Hypothalamus (tissue), 51 donors: ENCODE data around the gene ZDHHC15.
A peak's percentile ranks its signal among the peaks of the same experiment; 100 is the strongest.
"Not testable (repeated sequence)": the region's sequence is repeated elsewhere in the genome, so short reads cannot be mapped to it uniquely, and the experiment has no call there.

ENCODE experiments used
- DNase-seq, 51 donors: peaks; one replicate each; lab custom pipeline; 2025; lab: John Stamatoyannopoulos, UW

Gene ZDHHC15

GRCh38 chrX:75522565-75523431 is at the start of gene ZDHHC15:
Gene ZDHHC15, minus strand, starts transcription at chrX:75523037. Its CDS starts 13 bp downstream, at chrX:75523024.
- DNase-seq, result peak in 47 of 51 donors; percentile 0 to 75 (median 32)

- not testable (repeated sequence) for DNase-seq
Observed at GRCh38 chrX:75560544-75560943, 37.7 kb upstream of the ZDHHC15 start.

GRCh38 chrX:75547783-75548182 is 24.9 kb upstream of the ZDHHC15 start:
- DNase-seq, result peak in 18 of 51 donors; percentile 0 to 15 (median 1)

GRCh38 chrX:75546724-75547511 is 24.1 kb upstream of the ZDHHC15 start:
- no peak for DNase-seq

GRCh38 chrX:75544786-75545185 is 21.9 kb upstream of the ZDHHC15 start:
- DNase-seq, result no peak

- DNase-seq, result no peak
Observed at GRCh38 chrX:75483933-75484332, 38.9 kb downstream of the ZDHHC15 start.

GRCh38 chrX:75461780-75462179 is 61.1 kb downstream of the ZDHHC15 start:
- DNase-seq, result not testable (repeated sequence)

GRCh38 chrX:75421688-75422230 is 101.1 kb downstream of the ZDHHC15 start:
- no peak for DNase-seq

GRCh38 chrX:75407153-75407552 is 115.7 kb downstream of the ZDHHC15 start:
- not testable (repeated sequence) for DNase-seq

GRCh38 chrX:75390470-75390869 is 132.4 kb downstream of the ZDHHC15 start:
- no peak for DNase-seq

- no peak for DNase-seq
Observed at GRCh38 chrX:75369721-75370120, 153.1 kb downstream of the ZDHHC15 start.

GRCh38 chrX:75366861-75367260 is 156.0 kb downstream of the ZDHHC15 start:
- DNase-seq, result no peak

- DNase-seq, result no peak
Observed at GRCh38 chrX:75365243-75365975, 157.4 kb downstream of the ZDHHC15 start.

GRCh38 chrX:75361788-75362187 is 161.0 kb downstream of the ZDHHC15 start:
- no peak for DNase-seq

- not testable (repeated sequence) for DNase-seq
Observed at GRCh38 chrX:75348601-75349000, 174.2 kb downstream of the ZDHHC15 start.

GRCh38 chrX:75337525-75337924 is 185.3 kb downstream of the ZDHHC15 start:
- DNase-seq, result no peak

- DNase-seq, result no peak
Observed at GRCh38 chrX:75335127-75335458, 187.7 kb downstream of the ZDHHC15 start.

GRCh38 chrX:75334407-75335126 is 188.3 kb downstream of the ZDHHC15 start:
- DNase-seq, result not testable (repeated sequence)

- DNase-seq, result no peak
Observed at GRCh38 chrX:75327607-75328006, 195.2 kb downstream of the ZDHHC15 start.
